Heart left ventricle (tissue), 16 donors: Measurements from ENCODE around the gene DOCK9. TPM values are rescaled to one million over a fixed set of nuclear protein-coding genes. Genes with fewer than 3 reads are reported as not detected.

ENCODE experiments used
- ATAC-seq, 4 donors: fragments of 200-7000 bp; cut with Tn5 transposase; one replicate each; pipeline ENCODE4 v1.9.1; 2020 to 2022; ENCODE audit warnings: moderate library complexity in 4 of 4, mild to moderate bottlenecking in 3 of 4, moderate number of reproducible peaks in 1 of 4
- DNase-seq, 5 donors: peaks; one replicate each; pipeline ENCODE4 v3.0.0-alpha.2; 2020
- H3K27ac ChIP-seq, 12 donors: fragments of 200-600 bp; sonication (generic) in 4 of 12; one replicate each; pipeline versions ENCODE4 v1.5.0 to v1.8.0; 2016 to 2022; ENCODE audit warnings: mild to moderate bottlenecking in 2 of 12
- H3K27me3 ChIP-seq, 9 donors: fragments of 200-600 bp; sonication (generic) in 2 of 9; one replicate each; pipeline versions ENCODE4 v1.5.1 to v1.8.0; 2016 to 2022; ENCODE audit warnings: mild to moderate bottlenecking in 3 of 9
- H3K36me3 ChIP-seq, 9 donors: fragments of 200-600 bp; sonication (generic) in 2 of 9; one replicate each; pipeline versions ENCODE4 v1.5.0 to v1.8.0; 2018 to 2022; ENCODE audit warnings: mild to moderate bottlenecking in 2 of 9
- H3K4me1 ChIP-seq, 12 donors: fragments of 200-600 bp; sonication (generic) in 4 of 12; one replicate each; pipeline versions ENCODE4 v1.5.0 to v1.8.0; 2016 to 2022; ENCODE audit warnings: mild to moderate bottlenecking in 3 of 12
- H3K4me3 ChIP-seq, 12 donors: fragments of 200-600 bp; sonication (generic) in 4 of 12; one replicate each; pipeline versions ENCODE4 v1.5.0 to v1.8.0; 2017 to 2022; ENCODE audit warnings: mild to moderate bottlenecking in 9 of 12, moderate library complexity in 4 of 12
- H3K9me3 ChIP-seq, 12 donors: fragments of 200-600 bp; sonication (generic) in 4 of 12; one replicate each; pipeline versions ENCODE4 v1.5.0 to v1.8.0; 2016 to 2022; ENCODE audit warnings: mild to moderate bottlenecking in 1 of 12
- CTCF ChIP-seq, 12 donors: fragments of 200-600 bp; sonication (generic) in 4 of 12; IDR thresholded peaks; one replicate each; pipeline versions ENCODE4 v1.5.0 to v1.8.0; 2018 to 2022; ENCODE audit warnings: antibody characterized with exemption in 12 of 12, mild to moderate bottlenecking in 5 of 12
- POLR2A ChIP-seq, 2 donors: fragments of 450-650 bp; IDR thresholded peaks; one replicate each; pipeline ENCODE4 v1.6.1; 2017; ENCODE audit warnings: antibody characterized with exemption in 2 of 2, mild to moderate bottlenecking in 2 of 2, moderate library complexity in 2 of 2
- WGBS, 4 donors: extraction: QIAGEN DNeasy Blood & Tissue Kit in 2 of 4; methylation state at CpG; one replicate each; pipeline versions ENCODE4 v1.1.5 to v1.1.7; 2013 to 2018; 5-methylcytosine and 5-hydroxymethylcytosine counted together
- intact Hi-C, 10 donors: fragments of 100-400 bp; cut with DNase I; formaldehyde crosslinking; loops; one replicate each; pipeline versions ENCODE4 v1.11.1 to v1.14.2; 2022
- polyA plus RNA-seq, 2 donors: library from polyadenylated mRNA; stranded (reverse); fragments of 200-250 nt; gene quantifications; one replicate each; pipeline ENCODE4 v1.2.3, GENCODE V29; 2013
- total RNA-seq, 9 donors: library from RNA; depleted of rRNA in 2 of 9; stranded (reverse); fragments of >200 nt in 2 of 9; fragmentation: NEBNext Ultra II Directional in 3 of 9; extraction: Animal tissue kit (Norgen Biotek cat#: 25700) in 3 of 9; gene quantifications; one replicate each; pipeline versions ENCODE4 v1.1.0 to v1.2.4, GENCODE V29; 2016 to 2023
- donor health status: ischemic (EF 13 %, LVEDD 7.1; RV severe dilation, severe dysfunction).
- donor health status: healthy with polysubstance abuse.
- donor health status: DM: no; HTN: yes; CAD: no.
- donor health status: DM: no; HTN: no; CAD: no.
- donor health status: ischemic (EF 25% LVEDD 6.9; RV normal size, moderate dysfunction).
- donor health status: ischemic (EF 25% LVEDD 5.7; RV mildly dilated, moderate dysfunction).
- donor health status: healthy.
- donor health status: DM: yes; HTN: yes; CAD: no.
- donor health status: ischemic (EF 35%, LVEDD 5.7; RV mildly dilated, moderate dysfunction).
- donor health status: nonischemic (EF 11% LVEDD 7.7; RV severe dilation, severe dysfunction).
- donor health status: DM: yes; HTN: yes; CAD: no.
- donor health status: PGD.
- donor health status: ischemic (EF 29% LVEDD 5.4; RV normal size, mild dysfunction).
- donor health status: nonischemic (EF 23%, LVEDD 6.1; RV moderate dilation, normal function).

The DOCK9 gene
- total and polyA plus RNA-seq, 11 donors: 21.4 to 128 (median 45.2) TPM

- Histone ChIP-seq H3K27ac (no peak overlapping the region), H3K36me3 (peaks cover 2 to 100% (median 98%) of the 10 kb centered on the region in 9 donors), H3K9me3 (no peaks in the 10 kb centered on the region), H3K4me3 (no peak overlapping the region), H3K4me1 (peaks cover 0 to 19% (median 4%) of the 10 kb centered on the region in 12 donors), H3K27me3 (no peaks in the 10 kb centered on the region)
- TF ChIP-seq CTCF (IDR thresholded peaks at IDR 0.05) (no peak), POLR2A (IDR thresholded peaks at IDR 0.05) (no peak)
- WGBS, 4 donors: 81 to 88% (median 84%) methylated on average over 2 of the region's 2 CpGs
- no peak for DNase-seq
- ATAC-seq: no peak
- intact Hi-C loops: no loop called here
Measured at GRCh38 chr13:98880677-98881076, 97.2 kb downstream of the DOCK9 start.

GRCh38 chr13:98879957-98880356 is 97.9 kb downstream of the DOCK9 start:
- Histone ChIP-seq H3K36me3 (peaks cover 2 to 100% (median 97%) of the 10 kb centered on the region in 9 donors), H3K4me1 (peaks cover 0 to 19% (median 4%) of the 10 kb centered on the region in 12 donors), H3K4me3 (no peak overlapping the region), H3K27me3 (no peaks in the 10 kb centered on the region), H3K27ac (no peak overlapping the region), H3K9me3 (no peaks in the 10 kb centered on the region)
- DNase-seq: no peak
- WGBS, 4 donors: 73 to 85% (median 77%) methylated on average over 6 of the region's 6 CpGs
- ATAC-seq: no peak
- no peak for TF ChIP-seq CTCF (IDR thresholded peaks at IDR 0.05)
- TF ChIP-seq POLR2A (IDR thresholded peaks at IDR 0.05): no peak
- intact Hi-C loops: loop anchor here in 2 of 10 donors (5.0 to 10.0 kb wide), 2 partner anchors 53 to 155 kb away; no protein-coding TSS in a partner anchor

- Histone ChIP-seq H3K27me3 (no peaks in the 10 kb centered on the region), H3K27ac (no peak overlapping the region), H3K9me3 (peaks cover 0 to under 1% (median 0%) of the 10 kb centered on the region in 12 donors), H3K4me3 (no peak overlapping the region), H3K4me1 (peaks cover 0 to 19% (median 4%) of the 10 kb centered on the region in 12 donors), H3K36me3 (peaks cover 2 to 99% (median 89%) of the 10 kb centered on the region in 9 donors)
- TF ChIP-seq CTCF (IDR thresholded peaks at IDR 0.05): no peak
- 76 to 84% (median 81%) methylated on average over 4 of the region's 4 CpGs for WGBS, 4 donors
- DNase-seq: no peak
- intact Hi-C loops: loop anchor here in 2 of 10 donors (5.0 to 10.0 kb wide), 2 partner anchors 52 to 156 kb away; no protein-coding TSS in a partner anchor
- ATAC-seq: peak in 1 of 4 donors; percentile 14
Measured at GRCh38 chr13:98879127-98879520, 98.7 kb downstream of the DOCK9 start.

- Histone ChIP-seq H3K9me3 (peaks cover 0 to 6% (median 2%) of the 10 kb centered on the region in 12 donors), H3K27ac (no peak overlapping the region), H3K4me1 (peaks cover 0 to 19% (median 4%) of the 10 kb centered on the region in 12 donors), H3K36me3 (peaks cover 2 to 99% (median 85%) of the 10 kb centered on the region in 9 donors), H3K4me3 (no peak overlapping the region), H3K27me3 (no peaks in the 10 kb centered on the region)
- no peak for TF ChIP-seq CTCF (IDR thresholded peaks at IDR 0.05)
- TF ChIP-seq POLR2A (IDR thresholded peaks at IDR 0.05): no peak
- WGBS, 4 donors: 65 to 85% (median 75%) methylated on average over 5 of the region's 5 CpGs
- intact Hi-C loops: loop anchor here in 2 of 10 donors (5.0 to 10.0 kb wide), 2 partner anchors 51 to 156 kb away; no protein-coding TSS in a partner anchor
- DNase-seq (no peak), ATAC-seq (peak in 3 of 4 donors; percentile 14 to 50 (median 44))
Measured at GRCh38 chr13:98878486-98879126, 99.3 kb downstream of the DOCK9 start.
